ENCODE results near the gene IL1RL2.

Gene IL1RL2

GRCh38 chr2:102186791-102187495 is at the start of gene IL1RL2:
TSS of gene IL1RL2 (plus strand) at chr2:102187023. CDS start at chr2:102187868, 845 bp downstream.
- DNase-seq (ENCODE audit: low spot score), result no peak

GRCh38 chr2:102137138-102137537 is 49.7 kb upstream of the IL1RL2 start:
- DNase-seq (ENCODE audit: low spot score), result no peak

DNA sequence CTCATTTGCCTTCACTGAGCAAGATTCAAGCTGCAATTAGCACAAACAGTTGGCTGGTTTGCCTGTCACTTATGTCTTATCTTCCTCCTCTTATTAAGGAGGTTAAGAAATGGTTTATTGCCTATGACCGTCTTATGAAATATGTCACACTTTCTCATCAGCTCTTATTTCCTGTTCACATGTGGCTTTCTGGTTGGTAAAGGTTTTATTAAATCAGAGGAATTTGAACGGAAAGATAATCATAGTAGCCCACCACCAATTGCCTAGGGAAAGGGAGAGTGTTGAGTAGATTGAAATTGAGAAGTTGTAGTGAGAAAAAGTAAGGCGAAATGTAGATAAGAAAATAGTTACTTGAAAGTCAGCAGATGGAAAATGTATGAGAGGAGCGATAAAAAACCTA is 48.5 kb upstream of the IL1RL2 start:
- DNase-seq (ENCODE audit: low spot score), result no peak

DNA sequence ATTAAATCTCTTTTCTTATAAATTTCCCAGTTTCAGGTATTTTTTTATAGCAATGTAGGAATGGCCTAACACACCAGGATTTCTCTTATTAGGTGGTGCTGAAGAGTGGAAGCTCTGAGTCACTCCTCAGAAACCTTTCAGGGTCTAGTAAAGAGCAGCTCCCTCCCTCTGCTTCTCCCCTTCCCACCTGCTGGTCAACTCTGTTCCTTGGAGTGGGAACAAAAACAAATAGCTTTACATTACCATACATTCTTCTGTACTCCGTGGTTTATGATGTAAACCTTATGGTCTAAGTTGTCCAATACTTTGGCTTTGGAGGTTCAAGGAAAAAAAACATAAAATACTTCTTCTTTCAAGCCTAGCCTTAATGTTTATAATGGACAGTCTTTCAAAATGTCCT is 47.0 kb upstream of the IL1RL2 start:
- DNase-seq (ENCODE audit: low spot score), result no peak

- DNase-seq (ENCODE audit: low spot score), result no peak
These were observed 46.4 kb upstream of the IL1RL2 start for GRCh38 chr2:102140377-102140776.

DNA sequence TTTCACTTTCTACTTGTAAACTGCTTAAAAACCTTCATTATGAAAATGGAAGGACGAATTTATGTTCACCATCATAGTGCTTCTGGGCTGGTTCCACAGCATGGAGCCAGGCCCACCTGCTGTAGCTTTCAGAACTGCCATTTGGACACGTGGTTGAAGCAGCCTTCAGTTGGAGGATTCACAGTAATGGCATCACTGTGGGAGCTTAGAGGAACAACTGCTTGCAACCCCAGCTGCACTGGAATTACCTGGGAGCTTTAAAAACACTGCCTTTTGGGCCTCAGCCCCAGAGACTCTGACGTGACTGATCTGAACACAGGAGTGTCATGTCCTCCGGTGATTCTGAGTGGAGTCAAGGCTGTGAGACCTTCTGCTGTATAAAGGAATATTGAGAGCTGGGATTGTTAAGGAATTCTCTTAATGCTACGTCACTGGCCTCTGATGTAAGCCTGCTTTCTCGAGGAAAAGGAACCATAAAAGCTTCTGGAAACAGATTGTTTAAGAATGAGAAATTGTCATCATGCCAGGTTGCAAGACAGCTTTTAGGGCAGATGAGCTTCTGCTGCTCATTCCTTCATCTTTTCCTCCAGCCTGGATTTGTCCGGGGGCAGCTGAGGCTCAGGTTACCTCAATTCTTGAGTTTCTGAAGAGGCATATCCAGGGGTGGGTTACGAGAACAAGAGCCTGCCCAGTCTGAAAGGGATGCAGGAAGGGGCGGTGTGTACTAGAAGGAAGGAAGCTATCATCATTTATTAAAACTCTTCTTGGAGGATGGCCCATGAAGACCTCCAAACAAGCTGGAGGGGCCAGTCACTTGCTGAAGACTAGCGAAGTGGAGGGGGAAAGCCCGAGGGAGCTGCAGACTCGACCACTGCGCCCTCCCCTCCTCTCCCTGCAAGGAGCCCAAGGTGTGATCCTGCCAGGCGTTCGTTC is 45.5 kb upstream of the IL1RL2 start:
- DNase-seq (ENCODE audit: low spot score), result no peak

DNA sequence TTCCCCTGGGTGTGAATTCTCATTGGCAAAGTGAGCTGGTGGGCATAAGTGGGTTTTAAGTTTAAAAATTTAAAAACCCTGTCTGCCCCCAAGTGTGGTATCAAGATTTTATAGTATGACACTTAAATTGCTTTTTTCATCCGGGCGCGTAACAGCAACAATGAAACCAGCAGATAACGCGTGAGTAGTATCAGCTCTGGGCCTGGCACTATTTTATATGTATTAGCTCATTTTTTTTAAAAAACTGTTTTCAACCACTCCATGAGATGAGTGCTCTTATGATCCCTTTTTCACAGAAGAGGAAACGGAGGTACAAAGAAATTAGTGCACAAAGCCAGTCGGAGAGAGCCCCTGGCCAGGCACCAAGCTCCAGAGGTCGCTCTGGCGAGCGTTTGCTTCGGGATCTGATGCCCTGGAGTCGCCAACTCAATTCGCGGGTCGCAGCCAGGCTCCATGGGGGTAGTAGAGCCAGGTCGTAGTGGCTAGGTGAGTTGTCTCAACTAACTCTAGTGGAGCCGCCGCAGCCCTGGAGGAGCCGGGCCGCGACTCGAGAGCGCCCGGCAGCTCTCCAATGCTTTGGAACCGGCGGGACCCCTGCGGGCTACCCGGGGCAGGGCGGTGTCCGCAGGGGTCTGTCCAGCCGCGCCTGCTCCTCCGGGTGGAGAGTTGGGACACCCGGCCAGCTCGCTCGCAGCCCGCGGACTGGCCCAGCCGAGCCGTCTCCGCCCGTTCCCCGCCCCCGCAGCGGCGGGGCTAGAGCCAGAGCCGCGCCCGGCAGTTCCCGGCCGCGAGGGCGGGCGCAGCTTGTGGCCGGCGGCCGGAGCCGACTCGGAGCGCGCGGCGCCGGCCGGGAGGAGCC is 44.6 kb upstream of the IL1RL2 start, which contains the start of gene IL1R1:
TSS of gene IL1R1 (plus strand) at position 777 of the 859 bp plus-strand sequence. CDS start 14,979 bp downstream, outside the sequence.
- DNase-seq (ENCODE audit: low spot score), result no peak

DNA sequence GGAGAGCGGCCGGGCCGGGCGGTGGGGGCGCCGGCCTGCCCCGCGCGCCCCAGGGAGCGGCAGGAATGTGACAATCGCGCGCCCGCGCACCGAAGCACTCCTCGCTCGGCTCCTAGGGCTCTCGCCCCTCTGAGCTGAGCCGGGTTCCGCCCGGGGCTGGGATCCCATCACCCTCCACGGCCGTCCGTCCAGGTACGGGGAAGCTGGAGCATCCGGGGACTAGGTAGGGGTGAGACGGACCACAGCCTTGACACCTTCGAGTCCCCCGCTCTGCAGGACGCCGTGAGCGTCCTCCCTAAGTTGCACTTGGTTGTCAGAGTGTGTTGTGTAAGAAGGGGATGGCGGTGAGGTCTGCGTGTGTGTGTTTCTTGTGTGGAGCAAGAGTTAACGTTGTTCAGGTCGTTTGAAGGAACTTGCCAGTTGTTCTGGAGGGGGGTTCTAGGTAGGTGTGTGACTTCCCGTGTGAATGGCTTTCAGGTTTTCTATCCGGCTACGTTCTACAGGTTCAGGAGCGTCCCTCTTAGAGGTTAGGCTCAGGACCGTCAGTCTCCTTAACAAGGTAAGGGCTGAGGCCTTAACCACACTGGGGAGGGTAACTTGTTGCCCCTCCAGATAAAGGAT is 43.9 kb upstream of the IL1RL2 start:
- DNase-seq (ENCODE audit: low spot score), result no peak

DNA sequence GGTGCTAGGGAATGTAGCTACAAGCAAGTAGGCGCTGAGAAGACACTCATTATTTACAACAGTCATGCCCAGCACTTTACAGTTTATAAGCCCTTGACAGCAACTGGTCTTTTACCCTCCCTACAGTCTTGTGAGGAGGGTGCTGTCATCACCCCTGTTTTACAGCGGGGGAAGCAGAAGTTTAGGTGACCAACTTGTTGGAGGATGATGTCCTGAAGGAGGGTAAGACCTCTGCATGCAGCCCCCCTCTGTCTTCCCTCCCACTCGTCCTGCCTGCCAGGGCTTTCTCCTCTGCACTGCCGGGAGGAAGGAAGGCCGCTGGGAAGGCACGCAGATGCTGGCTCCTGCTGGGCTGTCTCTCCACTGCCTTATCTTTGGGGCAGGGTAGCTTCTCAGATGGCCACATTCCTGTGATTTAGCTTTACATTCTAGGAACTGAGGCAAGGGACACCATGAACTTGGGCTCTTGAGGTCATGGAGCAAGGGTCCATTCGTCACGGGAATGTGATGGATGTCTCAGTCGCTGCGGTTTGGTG is 43.3 kb upstream of the IL1RL2 start:
- no peak for DNase-seq (ENCODE audit: low spot score)

DNA sequence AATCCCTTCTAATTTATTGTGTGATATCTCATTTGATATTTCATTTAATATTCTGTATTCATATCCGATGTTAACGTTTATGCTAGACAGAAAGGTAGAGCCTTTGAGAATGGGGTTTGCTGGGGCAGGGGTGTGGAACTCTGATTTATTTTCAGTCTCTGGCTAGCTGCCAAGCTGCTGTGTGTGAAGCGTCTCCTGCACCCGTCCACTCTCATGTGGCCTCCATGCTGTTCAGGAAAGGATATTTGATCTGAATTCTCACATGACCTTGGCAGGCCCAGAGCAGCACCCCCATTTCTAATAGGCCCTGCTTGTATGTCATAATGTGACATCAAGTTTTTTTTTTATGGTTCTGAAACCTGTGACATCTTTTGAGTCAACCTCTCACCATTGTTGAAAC is 42.7 kb upstream of the IL1RL2 start:
- DNase-seq (ENCODE audit: low spot score), result no peak

DNA sequence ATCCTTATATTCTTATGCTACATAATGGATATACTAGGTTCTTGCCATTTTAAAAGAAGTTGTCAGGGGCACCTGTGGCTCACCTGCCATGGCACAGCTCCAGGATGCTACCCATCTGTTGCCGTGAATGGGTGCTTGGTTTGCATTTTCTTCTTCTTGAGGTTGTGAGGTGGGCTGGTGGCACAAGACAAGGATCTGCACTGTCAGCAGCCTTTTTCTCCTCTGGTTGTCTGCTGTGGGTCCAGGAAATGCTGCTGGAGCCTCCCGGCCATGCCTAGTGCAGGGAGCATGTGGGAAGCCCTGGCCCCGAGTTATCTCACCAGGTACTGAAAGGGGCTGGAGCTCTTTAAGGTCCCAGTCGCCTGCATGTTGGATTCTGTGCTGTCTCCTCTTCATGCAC is 41.7 kb upstream of the IL1RL2 start:
- DNase-seq (ENCODE audit: low spot score), result no peak

- no peak for DNase-seq (ENCODE audit: low spot score)
These were observed 40.9 kb upstream of the IL1RL2 start for GRCh38 chr2:102145934-102146333.

GRCh38 chr2:102147935-102148334 is 38.9 kb upstream of the IL1RL2 start:
- no peak for DNase-seq (ENCODE audit: low spot score)

- no peak for DNase-seq (ENCODE audit: low spot score)
These were observed 37.6 kb upstream of the IL1RL2 start for GRCh38 chr2:102149243-102149642.

- DNase-seq (ENCODE audit: low spot score), result no peak
These were observed 37.0 kb upstream of the IL1RL2 start for GRCh38 chr2:102149644-102150455.

- DNase-seq (ENCODE audit: low spot score), result no peak
These were observed 32.5 kb upstream of the IL1RL2 start for GRCh38 chr2:102154364-102154763.

- DNase-seq (ENCODE audit: low spot score), result no peak
These were observed 31.7 kb upstream of the IL1RL2 start for GRCh38 chr2:102154946-102155702.

DNA sequence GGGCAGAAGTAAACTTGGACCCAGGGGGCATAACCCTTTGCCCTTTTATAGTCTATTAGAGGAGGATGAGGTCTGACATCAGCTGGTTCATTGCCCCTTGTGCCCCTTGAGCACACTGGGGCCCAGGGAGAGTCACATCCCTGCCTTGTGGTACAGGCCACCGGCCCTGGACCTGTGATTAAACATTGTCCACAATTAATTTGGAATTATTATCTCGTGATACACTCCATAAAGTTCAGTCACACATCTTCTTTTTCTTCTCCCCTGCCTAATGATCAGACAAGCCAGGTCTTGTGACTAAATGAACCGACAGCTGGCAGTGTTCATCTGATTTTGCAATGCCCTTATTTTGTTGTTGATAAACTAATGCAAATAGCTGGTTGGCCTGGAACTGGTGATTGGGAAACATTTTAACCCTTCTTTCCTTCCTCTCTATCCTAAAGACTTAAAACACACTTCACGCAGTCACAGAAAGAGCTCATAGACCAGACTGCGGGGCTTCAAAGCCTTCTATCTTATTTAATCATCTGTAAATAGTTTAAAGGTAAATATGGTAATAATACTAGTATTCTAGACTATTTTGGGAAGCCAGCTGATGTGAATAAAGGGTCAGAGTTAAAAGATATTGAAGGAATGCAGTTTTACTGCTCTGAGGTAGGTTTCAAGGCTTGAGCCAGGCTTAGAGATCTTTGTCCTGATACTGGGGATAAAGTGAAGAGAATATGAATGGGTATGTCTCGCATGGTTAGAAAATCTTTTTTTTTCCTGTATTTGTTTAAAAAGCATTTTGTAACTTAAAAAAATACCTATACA is 30.9 kb upstream of the IL1RL2 start:
- no peak for DNase-seq (ENCODE audit: low spot score)

Data from cerebellar cortex (tissue), 1 donor.